GM12872 (cell line): ENCODE data around the gene RFT1.

Experiments used
- CTCF ChIP-seq: IDR thresholded peaks from 3 replicates; pipeline ENCODE4 v1.5.1; 2011; ENCODE audit warnings: low read depth, mild to moderate bottlenecking, low read length, moderate library complexity; ENCODE audit not compliant: insufficient read depth

Gene RFT1

DNA sequence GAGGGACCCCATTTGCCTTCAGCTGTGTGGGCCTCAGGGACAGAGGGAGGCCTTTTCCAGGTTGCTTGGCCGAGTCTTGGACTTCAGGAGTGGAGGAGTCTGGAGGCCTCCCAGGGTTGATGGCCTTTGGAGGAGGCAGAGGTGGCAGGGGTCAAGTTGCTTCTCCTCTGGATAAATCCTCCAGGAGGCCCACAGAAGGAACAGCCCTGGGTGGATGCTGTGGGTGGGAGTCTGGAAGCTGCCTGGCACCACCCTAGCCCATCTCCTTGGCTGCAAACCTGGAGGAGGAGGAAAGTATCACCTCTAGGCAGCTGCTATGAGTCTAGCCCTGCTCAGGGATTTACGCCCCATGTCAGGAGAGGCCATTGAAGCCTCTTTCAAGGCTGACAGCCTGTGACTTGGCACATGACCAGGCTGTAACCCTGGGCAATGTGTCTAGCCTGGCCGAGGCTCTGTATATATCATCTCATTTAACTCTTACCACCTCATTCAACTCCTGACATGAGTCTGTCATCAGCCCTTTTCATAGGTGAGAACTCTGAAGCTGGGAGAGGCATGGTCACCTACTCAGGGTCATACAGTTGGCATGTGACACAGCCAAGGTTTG lies 27.8 kb upstream of the RFT1 start:
- TF ChIP-seq CTCF = no peak

DNA sequence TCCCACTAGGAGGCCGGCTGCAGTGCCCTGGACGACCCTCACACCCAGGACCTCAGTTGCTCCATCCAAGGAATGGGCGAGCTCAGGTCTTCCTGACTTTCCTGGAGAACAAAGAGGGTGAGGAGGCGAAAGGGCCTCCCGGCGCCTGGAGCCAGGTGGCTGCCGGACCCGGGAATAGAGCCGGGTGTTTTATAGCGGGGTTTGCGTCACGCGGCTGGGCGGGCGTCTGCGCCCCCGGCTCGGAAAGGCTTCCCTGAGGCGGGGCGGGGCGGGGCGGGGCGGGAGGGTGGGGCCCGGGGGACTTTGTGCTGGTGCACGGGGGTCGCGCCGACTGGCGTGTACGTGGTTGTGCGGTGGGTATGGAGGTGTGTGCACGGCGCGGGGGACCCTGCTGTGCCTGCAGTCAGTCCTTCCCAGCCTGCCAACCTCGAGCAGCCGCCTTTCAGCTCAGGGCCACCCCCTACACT lies 26.2 kb upstream of the RFT1 start:
- no peak for TF ChIP-seq CTCF

- no peak for TF ChIP-seq CTCF
Measured at GRCh38 chr3:53155760-53156159, 25.5 kb upstream of the RFT1 start.

GRCh38 chr3:53154881-53155285 lies 24.6 kb upstream of the RFT1 start:
- TF ChIP-seq CTCF = no peak

- TF ChIP-seq CTCF = no peak
Measured at GRCh38 chr3:53153980-53154379, 23.7 kb upstream of the RFT1 start.

DNA sequence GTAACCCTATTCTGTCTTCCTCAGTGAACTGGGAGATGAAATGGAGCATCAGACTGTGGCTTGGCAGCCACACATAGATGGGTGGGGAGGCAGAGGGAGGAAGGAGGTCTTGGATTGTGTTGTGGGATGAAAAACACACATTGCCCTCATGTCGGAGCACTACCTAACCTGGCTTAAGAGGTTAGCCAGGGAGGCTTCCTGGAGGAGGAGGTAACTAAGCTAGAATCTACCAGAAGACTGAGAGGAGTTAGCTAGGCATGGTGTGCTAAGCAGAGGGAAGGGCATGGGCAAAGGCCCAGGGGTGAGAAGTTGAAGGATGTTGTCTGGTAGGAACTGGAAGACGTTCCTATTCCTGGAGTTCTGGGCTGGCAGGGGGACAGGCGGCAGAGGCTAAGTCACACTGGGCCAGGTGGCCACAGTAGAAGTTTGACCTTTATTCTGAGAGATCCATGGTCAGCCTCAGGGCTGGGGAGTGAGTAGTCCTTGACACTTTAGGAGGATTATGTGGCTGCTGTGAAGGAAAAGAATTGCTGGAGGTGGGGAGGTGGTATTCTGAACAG lies 23.1 kb upstream of the RFT1 start:
- no peak for TF ChIP-seq CTCF

GRCh38 chr3:53151870-53152660 lies 21.8 kb upstream of the RFT1 start:
- no peak for TF ChIP-seq CTCF
